ENCODE results near the gene DST.

The DST gene

DNA sequence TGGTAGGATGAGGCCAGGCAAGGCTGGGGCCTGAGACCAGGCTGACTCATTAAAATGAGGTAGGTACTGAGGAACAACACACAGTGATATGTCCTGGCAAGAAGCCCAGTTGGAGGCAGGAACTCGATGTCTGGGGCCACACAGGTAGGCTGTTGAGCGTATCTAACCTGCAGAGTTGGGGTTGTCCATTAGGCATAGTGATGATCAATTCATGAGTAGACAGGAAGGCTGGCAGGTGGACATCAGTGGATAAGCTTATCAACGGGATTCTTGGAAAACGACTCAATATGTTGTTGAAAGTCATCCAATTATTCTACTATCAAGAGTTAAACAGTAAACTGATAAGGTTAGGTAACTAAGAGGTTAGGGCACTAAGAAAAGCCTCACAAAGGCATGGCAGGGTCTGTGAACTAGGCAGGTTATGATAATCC, 202.1 kb downstream of the DST start:
- TF ChIP-seq, protein P1, sequence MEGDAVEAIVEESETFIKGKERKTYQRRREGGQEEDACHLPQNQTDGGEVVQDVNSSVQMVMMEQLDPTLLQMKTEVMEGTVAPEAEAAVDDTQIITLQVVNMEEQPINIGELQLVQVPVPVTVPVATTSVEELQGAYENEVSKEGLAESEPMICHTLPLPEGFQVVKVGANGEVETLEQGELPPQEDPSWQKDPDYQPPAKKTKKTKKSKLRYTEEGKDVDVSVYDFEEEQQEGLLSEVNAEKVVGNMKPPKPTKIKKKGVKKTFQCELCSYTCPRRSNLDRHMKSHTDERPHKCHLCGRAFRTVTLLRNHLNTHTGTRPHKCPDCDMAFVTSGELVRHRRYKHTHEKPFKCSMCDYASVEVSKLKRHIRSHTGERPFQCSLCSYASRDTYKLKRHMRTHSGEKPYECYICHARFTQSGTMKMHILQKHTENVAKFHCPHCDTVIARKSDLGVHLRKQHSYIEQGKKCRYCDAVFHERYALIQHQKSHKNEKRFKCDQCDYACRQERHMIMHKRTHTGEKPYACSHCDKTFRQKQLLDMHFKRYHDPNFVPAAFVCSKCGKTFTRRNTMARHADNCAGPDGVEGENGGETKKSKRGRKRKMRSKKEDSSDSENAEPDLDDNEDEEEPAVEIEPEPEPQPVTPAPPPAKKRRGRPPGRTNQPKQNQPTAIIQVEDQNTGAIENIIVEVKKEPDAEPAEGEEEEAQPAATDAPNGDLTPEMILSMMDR (IDR thresholded peaks at IDR 0.05; ENCODE audit: low read depth, low read length, missing control alignments): no peak
- no peak for DNase-seq (ENCODE audit: extremely low read depth, low read depth)
- H3K4me3 ChIP-seq (replicated peaks; ENCODE audit: low read depth, low read length): no peak overlapping the region

DNA sequence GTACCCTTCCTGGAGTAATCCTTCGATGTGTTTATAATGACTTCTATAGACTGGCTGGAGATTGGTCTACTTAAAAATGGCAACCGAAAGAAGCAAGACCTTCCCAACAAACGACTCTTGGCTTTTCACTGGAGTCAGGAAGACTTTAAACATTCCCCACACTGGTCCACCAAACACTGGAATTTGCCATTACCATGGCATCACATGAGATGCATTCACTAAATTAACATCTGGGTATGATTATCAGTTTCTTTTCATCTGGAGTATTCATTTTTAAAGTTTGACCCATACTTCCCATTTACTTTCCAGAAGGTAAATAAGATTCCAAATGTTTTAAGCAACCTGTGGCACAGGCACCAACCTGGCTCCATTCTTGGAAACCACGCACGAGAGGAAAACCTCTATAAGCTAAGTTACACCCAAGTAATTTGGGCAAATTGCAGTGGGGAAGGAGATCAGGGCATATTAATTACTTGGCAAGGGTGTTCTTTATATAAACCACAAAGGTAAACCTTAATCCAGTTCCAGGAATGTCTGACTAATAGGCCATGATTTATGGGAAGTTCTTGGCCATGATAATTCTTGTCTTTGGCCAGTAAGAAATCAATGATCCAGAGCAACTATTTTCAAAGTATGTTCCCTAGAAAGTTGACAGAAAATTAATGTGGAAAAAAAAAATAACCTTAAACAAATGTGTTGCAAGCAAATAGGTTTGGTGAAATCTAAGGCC, 205.4 kb downstream of the DST start:
- no peak for DNase-seq (ENCODE audit: extremely low read depth, low read depth)

DNA sequence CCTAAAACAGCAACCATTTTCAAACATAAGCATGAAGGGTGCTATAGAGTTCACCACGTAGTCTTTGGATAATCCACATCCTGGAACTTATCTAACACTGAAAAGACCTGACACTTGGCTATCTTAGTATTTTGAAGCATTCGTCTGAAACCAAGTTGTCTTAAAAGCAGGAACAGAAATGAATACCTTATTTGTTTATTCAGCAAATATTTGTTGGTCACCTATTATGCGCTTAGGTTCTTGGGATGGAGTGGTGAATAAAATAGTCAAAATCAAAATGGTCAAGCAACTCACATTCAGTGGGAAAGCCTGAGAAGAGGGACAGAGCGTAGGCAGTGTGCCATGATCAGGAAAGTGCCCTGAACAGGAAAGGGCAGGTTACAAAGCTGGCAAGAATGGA, 206.9 kb downstream of the DST start:
- DNase-seq (ENCODE audit: extremely low read depth, low read depth): no peak
- no peak overlapping the region for H3K4me3 ChIP-seq (replicated peaks; ENCODE audit: low read depth, low read length)
- TF ChIP-seq, protein P1 (IDR thresholded peaks at IDR 0.05; ENCODE audit: low read depth, low read length, missing control alignments): no peak

More for the DNA sequence above, 205.4 kb downstream of the DST start:
- TF ChIP-seq, protein P1 (IDR thresholded peaks at IDR 0.05; ENCODE audit: low read depth, low read length, missing control alignments): no peak
- no peak overlapping the region for H3K4me3 ChIP-seq (replicated peaks; ENCODE audit: low read depth, low read length)

DNA sequence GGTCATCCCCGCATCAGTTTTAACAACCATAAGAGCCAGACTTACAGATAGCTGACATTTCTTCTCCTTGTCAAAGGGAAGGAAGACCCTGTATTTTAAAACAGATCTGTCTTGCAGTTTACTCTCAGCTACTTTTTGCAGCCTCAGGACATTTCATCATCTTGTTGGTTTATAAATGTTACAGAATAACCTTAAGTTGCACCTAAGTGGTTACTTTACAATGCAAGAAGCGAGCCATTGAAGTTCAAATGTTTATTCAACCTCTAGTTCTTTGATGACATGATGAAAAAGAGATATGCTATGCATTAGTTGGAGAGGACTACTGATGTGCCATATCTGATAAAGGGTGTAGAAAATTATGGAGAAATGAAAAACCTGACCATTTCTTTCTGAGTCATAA, 207.4 kb downstream of the DST start:
- TF ChIP-seq, protein P1 (IDR thresholded peaks at IDR 0.05; ENCODE audit: low read depth, low read length, missing control alignments): no peak
- H3K4me3 ChIP-seq (replicated peaks; ENCODE audit: low read depth, low read length): no peak overlapping the region
- DNase-seq (ENCODE audit: extremely low read depth, low read depth): no peak

DNA sequence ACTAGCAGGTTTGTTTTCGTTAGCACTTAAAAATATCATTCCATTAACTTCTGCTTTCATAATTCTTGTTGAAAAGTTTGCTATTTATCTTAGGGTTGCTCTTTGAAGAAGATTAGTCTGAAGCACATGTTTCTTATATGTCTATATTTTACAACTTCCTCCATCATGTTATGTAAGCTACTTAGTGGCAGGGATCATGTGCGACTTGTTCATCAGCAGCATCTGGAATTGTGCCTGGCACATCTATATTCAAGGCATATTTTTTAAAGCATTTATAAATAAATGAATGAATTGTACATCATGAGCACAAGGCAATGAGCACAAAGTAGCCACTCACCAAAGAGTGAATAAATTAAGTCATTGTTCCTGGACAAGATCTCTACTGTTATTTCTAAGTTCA, 208.1 kb downstream of the DST start:
- H3K4me3 ChIP-seq (replicated peaks; ENCODE audit: low read depth, low read length): no peak overlapping the region
- TF ChIP-seq, protein P1 (IDR thresholded peaks at IDR 0.05; ENCODE audit: low read depth, low read length, missing control alignments): no peak
- no peak for DNase-seq (ENCODE audit: extremely low read depth, low read depth)

DNA sequence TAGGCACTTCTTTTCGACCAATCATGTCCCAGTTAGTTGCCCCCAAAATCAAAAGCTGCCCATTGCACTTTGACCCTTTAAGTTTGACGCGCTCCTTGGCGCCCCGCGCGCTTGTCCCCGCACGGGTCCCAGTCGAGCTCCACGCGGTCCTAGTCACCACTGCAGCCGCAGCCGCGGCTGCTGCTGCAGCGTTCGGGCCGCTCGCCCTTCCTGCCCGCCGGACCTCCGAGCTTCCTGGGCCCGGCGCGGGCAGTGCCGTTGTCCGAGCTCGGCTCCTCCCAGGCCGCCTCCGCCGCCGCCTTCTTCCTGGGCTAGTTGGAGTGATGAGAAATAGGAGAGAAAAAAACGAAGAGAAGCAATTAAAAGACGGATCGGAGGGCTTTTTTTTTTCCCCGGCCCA, 209.6 kb downstream of the DST start:
- TF ChIP-seq, protein P1 (IDR thresholded peaks at IDR 0.05; ENCODE audit: low read depth, low read length, missing control alignments): no peak
- DNase-seq (ENCODE audit: extremely low read depth, low read depth): no peak

DNA sequence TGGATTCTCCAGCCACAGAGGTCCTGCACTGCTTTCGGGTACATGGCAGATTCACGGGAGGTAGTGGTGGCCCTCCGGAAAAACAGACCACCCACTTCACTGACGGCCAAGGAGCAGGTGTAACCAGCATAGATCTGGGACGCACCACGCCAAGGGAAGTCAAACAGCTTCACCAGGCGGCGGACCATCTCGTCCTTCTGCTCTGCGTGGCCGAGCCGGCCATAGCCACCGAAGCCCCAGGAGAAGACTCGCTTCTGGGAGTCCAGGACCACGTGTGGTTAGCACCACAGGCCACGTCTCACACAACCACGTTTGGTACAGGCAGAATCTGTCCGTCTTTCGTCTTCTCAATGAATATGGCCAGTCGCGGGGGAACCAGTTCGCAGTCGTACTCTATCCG, 210.5 kb downstream of the DST start:
- TF ChIP-seq, protein P1 (IDR thresholded peaks at IDR 0.05; ENCODE audit: low read depth, low read length, missing control alignments): no peak
- no peak overlapping the region for H3K4me3 ChIP-seq (replicated peaks; ENCODE audit: low read depth, low read length)
- no peak for DNase-seq (ENCODE audit: extremely low read depth, low read depth)

More for the DNA sequence above, 209.6 kb downstream of the DST start:
- no peak overlapping the region for H3K4me3 ChIP-seq (replicated peaks; ENCODE audit: low read depth, low read length)

All from HFF-Myc (cell line).